Naive thymus-derived CD4-positive, alpha-beta T cell (primary cell): ENCODE data around the gene CALR. TPM values are rescaled to one million over a fixed set of nuclear protein-coding genes. Genes with fewer than 3 reads are reported as not detected.

Source experiments
- ATAC-seq: fragments of 150-1000 bp; cut with Tn5 transposase; 2 replicates; pipeline ENCODE4 v1.10.0; 2021; ENCODE audit warnings: mild to moderate bottlenecking, moderate library complexity
- CTCF ChIA-PET: fragments of 350-600 bp; sonication (Branson Sonifier 250); formaldehyde crosslinking; loops from one replicate; lab custom pipeline; 2021; ENCODE audit warnings: antibody characterized with exemption; lab: Charles Lee
- POLR2A ChIA-PET: fragments of 350-600 bp; sonication (Branson Sonifier 250); formaldehyde crosslinking; loops from one replicate; lab custom pipeline; 2021; ENCODE audit warnings: antibody characterized with exemption, inconsistent platforms; lab: Charles Lee
- DNase-seq, 9 donors: peaks; one replicate each; pipeline versions ENCODE4 v3.0.0 to v3.0.0-alpha.2; 2020 to 2022; ENCODE audit warnings: mixed read lengths in 1 of 9
- H3K27ac ChIP-seq: one replicate; pipeline ENCODE4 v1.7.0; 2013; ENCODE audit warnings: mild to moderate bottlenecking, low read depth, low read length, moderate library complexity
- H3K27me3 ChIP-seq, 2 donors: one replicate each; pipeline ENCODE4 v1.7.0; 2013; ENCODE audit warnings: low read length in 2 of 2, mild to moderate bottlenecking in 2 of 2, moderate library complexity in 2 of 2; ENCODE audit not compliant: control insufficient read depth in 2 of 2, insufficient read depth in 2 of 2
- H3K36me3 ChIP-seq, 3 experiments: 1 replicate in 2 of 3; 2 replicates in 1 of 3; pipeline ENCODE4 v1.7.0; 2013; ENCODE audit warnings: low read length in 3 of 3, mild to moderate bottlenecking in 3 of 3, moderate library complexity in 1 of 3; ENCODE audit not compliant: insufficient read depth in 3 of 3, control insufficient read depth in 2 of 3
- H3K4me1 ChIP-seq, 2 donors: one replicate each; pipeline ENCODE4 v1.7.0; 2013; ENCODE audit warnings: low read length in 2 of 2, mild to moderate bottlenecking in 2 of 2, moderate library complexity in 1 of 2; ENCODE audit not compliant: control insufficient read depth in 2 of 2, insufficient read depth in 2 of 2
- H3K4me3 ChIP-seq: 2 replicates; pipeline ENCODE4 v1.7.0; 2013; ENCODE audit warnings: mild to moderate bottlenecking, low read length
- H3K9me3 ChIP-seq, 3 experiments: 1 replicate in 2 of 3; 2 replicates in 1 of 3; pipeline ENCODE4 v1.7.0; 2013; ENCODE audit warnings: low read length in 3 of 3; ENCODE audit not compliant: control insufficient read depth in 2 of 3
- H3K27ac Mint-ChIP-seq, 9 donors: one replicate each; pipeline ENCODE4 v1.8.0; 2020 to 2022; ENCODE audit warnings: mixed read lengths in 9 of 9, mild to moderate bottlenecking in 8 of 9, moderate library complexity in 5 of 9, inconsistent platforms in 2 of 9
- H3K27me3 Mint-ChIP-seq, 5 donors: one replicate each; pipeline ENCODE4 v1.8.0; 2021 to 2022; ENCODE audit warnings: mixed read lengths in 5 of 5, mild to moderate bottlenecking in 1 of 5
- H3K36me3 Mint-ChIP-seq, 5 donors: one replicate each; pipeline ENCODE4 v1.8.0; 2020 to 2022; ENCODE audit warnings: mixed read lengths in 5 of 5, mild to moderate bottlenecking in 3 of 5, inconsistent platforms in 1 of 5
- H3K4me1 Mint-ChIP-seq, 7 donors: one replicate each; pipeline ENCODE4 v1.8.0; 2020 to 2022; ENCODE audit warnings: mixed read lengths in 7 of 7, mild to moderate bottlenecking in 3 of 7, inconsistent platforms in 1 of 7
- H3K4me3 Mint-ChIP-seq, 10 donors: one replicate each; pipeline ENCODE4 v1.8.0; 2020 to 2022; ENCODE audit warnings: mild to moderate bottlenecking in 10 of 10, mixed read lengths in 10 of 10, moderate library complexity in 6 of 10, inconsistent platforms in 2 of 10
- H3K9me3 Mint-ChIP-seq, 11 donors: one replicate each; pipeline ENCODE4 v1.8.0; 2020 to 2022; ENCODE audit warnings: mixed read lengths in 11 of 11, mild to moderate bottlenecking in 4 of 11, inconsistent platforms in 1 of 11, moderate library complexity in 1 of 11
- intact Hi-C, 2 donors: fragments of 100-400 bp; cut with micrococcal nuclease; formaldehyde crosslinking; loops; one replicate each; pipeline ENCODE4 v1.15.1; 2023
- polyA plus RNA-seq, 2 donors: library from polyadenylated mRNA; unstranded; fragments of 300-500 nt; fragmentation: Illumina TruSeq; gene quantifications; one replicate each; pipeline ENCODE4 v1.2.3, GENCODE V29; 2021
- total RNA-seq, 6 experiments: library from RNA in 5 of 6; stranded (reverse) in 5 of 6; gene quantifications; 1 replicate in 5 of 6; 2 replicates in 1 of 6; pipeline ENCODE4 v1.2.3 and lab custom pipeline; 2021 to 2026

CALR gene
- total and polyA plus RNA-seq, 7 experiments from 2014 or later = 142 to 1,130 (median 460) TPM

GRCh38 chr19:12967907-12968306 lies 29.5 kb downstream of the CALR start:
- H3K9me3 Mint-ChIP-seq = no peaks in the 10 kb centered on the region
- H3K27ac Mint-ChIP-seq = no peak overlapping the region
- CTCF ChIA-PET = interaction anchor here (0.6 to 1.7 kb wide), 9 partner anchors 9 to 465 kb away, joined by 3 to 9 read pairs (median 3); no protein-coding TSS in a partner anchor
- H3K4me3 Mint-ChIP-seq = no peak overlapping the region
- POLR2A ChIA-PET = interaction anchor here (0.7 to 1.1 kb wide), 3 partner anchors 11 to 15 kb away, joined by 3 read pairs; no protein-coding TSS in a partner anchor
- peaks cover 3 to 9% of the 10 kb centered on the region in 2 donors for H3K4me1 ChIP-seq
- no peak overlapping the region for H3K27ac ChIP-seq
- ATAC-seq = no peak
- no peak overlapping the region for H3K4me3 ChIP-seq
- no peaks in the 10 kb centered on the region for H3K9me3 ChIP-seq
- H3K27me3 Mint-ChIP-seq = no peaks in the 10 kb centered on the region
- intact Hi-C loops = no loop called here
- H3K36me3 ChIP-seq = no peaks in the 10 kb centered on the region
- H3K36me3 Mint-ChIP-seq = no peaks in the 10 kb centered on the region
- no peaks in the 10 kb centered on the region for H3K27me3 ChIP-seq
- DNase-seq = no peak
- H3K4me1 Mint-ChIP-seq = peaks cover 5 to 11% (median 8%) of the 10 kb centered on the region in 7 donors

GRCh38 chr19:12969292-12969988 lies 31.0 kb downstream of the CALR start, which contains the start of gene DAND5:
Gene DAND5 (plus strand): TSS chr19:12969576. CDS start chr19:12969661, 85 bp downstream.
- no peak within 1 kb of the TSS for H3K4me3 ChIP-seq
- ATAC-seq (no peak), DNase-seq (no peak)
- no peak within 1 kb of the TSS for H3K27ac ChIP-seq
- Mint-ChIP-seq H3K36me3 (no peaks in the 10 kb centered on the region), H3K9me3 (no peaks in the 10 kb centered on the region), H3K27me3 (peaks cover 0 to 2% (median 0%) of the 10 kb centered on the region in 5 donors), H3K27ac (no peak within 1 kb of the TSS), H3K4me3 (no peak within 1 kb of the TSS), H3K4me1 (peaks cover 5 to 11% (median 8%) of the 10 kb centered on the region in 7 donors)
- no peaks in the 10 kb centered on the region for H3K9me3 ChIP-seq
- intact Hi-C loops = no loop called here
- peaks cover 3 to 9% of the 10 kb centered on the region in 2 donors for H3K4me1 ChIP-seq
- H3K27me3 ChIP-seq = no peaks in the 10 kb centered on the region
- POLR2A ChIA-PET = no interaction called here
- no peaks in the 10 kb centered on the region for H3K36me3 ChIP-seq
- CTCF ChIA-PET = interaction anchor here (0.6 to 1.5 kb wide), 3 partner anchors 14 to 210 kb away, joined by 3 to 6 read pairs (median 3); no protein-coding TSS in a partner anchor

GRCh38 chr19:12970070-12970820 lies 31.8 kb downstream of the CALR start:
- intact Hi-C loops = no loop called here
- ChIA-PET POLR2A (no interaction called here), CTCF (interaction anchor here (1.5 kb wide), 1 partner anchor 15 kb away, joined by 6 read pairs; no protein-coding TSS in a partner anchor)
- peaks cover 0 to 6% (median 3%) of the 10 kb centered on the region in 7 donors for H3K4me1 Mint-ChIP-seq
- Histone ChIP-seq H3K27ac (no peak overlapping the region), H3K4me1 (peaks cover 0 to 3% of the 10 kb centered on the region in 2 donors), H3K27me3 (no peaks in the 10 kb centered on the region), H3K36me3 (no peaks in the 10 kb centered on the region), H3K4me3 (no peak overlapping the region), H3K9me3 (no peaks in the 10 kb centered on the region)
- DNase-seq (no peak), ATAC-seq (no peak)
- H3K27ac Mint-ChIP-seq = no peak overlapping the region
- peaks cover 0 to 2% (median 0%) of the 10 kb centered on the region in 5 donors for H3K27me3 Mint-ChIP-seq
- no peak overlapping the region for H3K4me3 Mint-ChIP-seq
- H3K9me3 Mint-ChIP-seq = no peaks in the 10 kb centered on the region
- no peaks in the 10 kb centered on the region for H3K36me3 Mint-ChIP-seq

GRCh38 chr19:12973236-12973635 lies 34.8 kb downstream of the CALR start:
- Mint-ChIP-seq H3K9me3 (peaks cover 0 to 2% (median 0%) of the 10 kb centered on the region in 11 donors), H3K36me3 (no peaks in the 10 kb centered on the region), H3K4me3 (no peak overlapping the region), H3K27me3 (peaks cover 7 to 16% (median 14%) of the 10 kb centered on the region in 5 donors), H3K27ac (no peak overlapping the region), H3K4me1 (peaks cover 2 to 7% (median 5%) of the 10 kb centered on the region in 7 donors)
- H3K4me3 ChIP-seq = no peak overlapping the region
- peaks cover 0 to 3% of the 10 kb centered on the region in 2 donors for H3K4me1 ChIP-seq
- DNase-seq (no peak), ATAC-seq (no peak)
- no peaks in the 10 kb centered on the region for H3K36me3 ChIP-seq
- CTCF ChIA-PET = interaction anchor here (0.5 to 0.6 kb wide), 4 partner anchors 74 to 260 kb away, joined by 3 to 7 read pairs (median 4); no protein-coding TSS in a partner anchor
- H3K27ac ChIP-seq = no peak overlapping the region
- intact Hi-C loops = no loop called here
- no peaks in the 10 kb centered on the region for H3K27me3 ChIP-seq
- POLR2A ChIA-PET = no interaction called here
- H3K9me3 ChIP-seq = no peaks in the 10 kb centered on the region

- Histone ChIP-seq H3K9me3 (no peaks in the 10 kb centered on the region), H3K36me3 (no peaks in the 10 kb centered on the region), H3K27me3 (no peaks in the 10 kb centered on the region), H3K4me3 (no peak overlapping the region), H3K27ac (no peak overlapping the region), H3K4me1 (peaks cover 0 to 3% of the 10 kb centered on the region in 2 donors)
- peaks cover 0 to 2% (median 0%) of the 10 kb centered on the region in 11 donors for H3K9me3 Mint-ChIP-seq
- no peak overlapping the region for H3K4me3 Mint-ChIP-seq
- peaks cover 7 to 17% (median 16%) of the 10 kb centered on the region in 5 donors for H3K27me3 Mint-ChIP-seq
- H3K27ac Mint-ChIP-seq = no peak overlapping the region
- no peaks in the 10 kb centered on the region for H3K36me3 Mint-ChIP-seq
- intact Hi-C loops = loop anchor here (5.0 kb wide), 2 partner anchors 303 to 613 kb away; no protein-coding TSS in a partner anchor
- ChIA-PET CTCF (interaction anchor here (0.5 to 5.9 kb wide), 4 partner anchors 55 to 119 kb away, joined by 3 to 75 read pairs (median 24); no protein-coding TSS in a partner anchor), POLR2A (interaction anchor here (0.9 to 2.0 kb wide), 2 partner anchors 9 to 119 kb away, joined by 3 to 4 read pairs; no protein-coding TSS in a partner anchor)
- no peak for ATAC-seq
- H3K4me1 Mint-ChIP-seq = peaks cover 2 to 7% (median 5%) of the 10 kb centered on the region in 7 donors
- no peak for DNase-seq
These were observed 36.2 kb downstream of the CALR start for GRCh38 chr19:12974301-12975220.
